ENCODE results near the gene TENT5A.
A peak's percentile ranks its signal among the peaks of the same experiment; 100 is the strongest.

TENT5A gene

DNA sequence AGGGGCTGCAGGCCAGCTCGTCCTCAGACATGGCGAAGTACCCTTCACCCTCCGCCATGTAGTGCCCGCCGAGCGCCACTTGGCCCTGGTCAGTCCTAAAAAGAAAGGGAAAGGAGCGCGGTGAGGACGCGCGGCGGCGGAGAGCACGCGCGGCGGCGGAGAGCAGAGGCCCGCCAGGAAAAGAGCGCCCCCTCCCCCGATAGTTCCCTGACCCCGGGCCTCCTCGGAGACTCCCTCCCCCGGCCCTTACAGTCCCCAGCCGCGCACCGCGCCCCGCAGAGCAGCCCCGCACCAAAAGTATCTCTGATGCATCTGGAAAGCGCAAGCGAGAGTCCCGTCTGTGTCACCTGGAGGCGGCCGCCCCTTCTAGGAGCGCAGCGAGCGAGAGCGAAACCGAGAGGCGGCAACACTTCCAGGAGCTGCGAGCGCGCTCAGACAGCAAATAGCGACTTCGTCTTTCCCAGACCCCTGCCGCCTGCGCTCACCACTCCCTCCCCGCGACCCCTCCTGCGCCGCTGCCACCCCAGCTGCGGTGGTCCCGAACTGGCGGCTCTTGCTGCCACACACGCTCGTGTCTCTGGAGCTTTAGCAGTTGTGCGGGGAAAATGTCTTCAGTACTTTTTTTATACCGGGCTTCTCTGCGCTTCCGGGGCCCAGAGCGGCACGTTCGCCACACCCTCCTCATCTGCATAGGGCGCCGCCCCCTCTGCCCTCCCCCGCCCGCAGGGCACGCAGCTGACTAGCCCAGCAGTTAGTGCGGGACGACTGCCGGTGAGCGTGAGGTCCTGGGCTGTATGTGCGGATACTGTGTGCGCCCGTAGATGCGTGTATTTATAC, at the start of gene TENT5A:
Gene TENT5A (minus strand): TSS at position 598 of the 837 bp plus-strand sequence. CDS start 540 bp downstream, at position 58.
- ChIA-PET CTCF (interaction anchor here (0.6 to 1.8 kb wide), 12 partner anchors 9 to 1654 kb away, joined by 3 to 9 read pairs (median 3); no protein-coding TSS in a partner anchor), POLR2A (interaction anchor here (0.6 to 2.4 kb wide), 22 partner anchors 13 to 512 kb away, joined by 3 to 23 read pairs (median 4); no protein-coding TSS in a partner anchor)
- Histone ChIP-seq H3K36me3 (ENCODE audit: control insufficient read depth in 2 of 2, insufficient read depth in 1 of 2, low read length in 2 of 2) (peaks cover 0 to 19% of the 10 kb centered on the region in 2 experiments; a peak in 1 of 3 replicates), H3K27ac (ENCODE audit: extremely low read depth, low read depth, low read length) (peak within 1 kb of the TSS; percentile 72), H3K4me3 (ENCODE audit: low read depth, low read length) (peak within 1 kb of the TSS; percentile 95), H3K9me3 (ENCODE audit: control insufficient read depth, insufficient read depth, low read depth, low read length) (no peaks in the 10 kb centered on the region), H3K4me1 (ENCODE audit: control insufficient read depth, insufficient read depth, low read length) (peaks cover 2% of the 10 kb centered on the region; the same call in 1 of the 2 replicates)
- TF ChIP-seq ZNF433 (tag by site-specific recombination; IDR thresholded peaks at IDR 0.05; ENCODE audit: low read depth) (no peak), REPIN1 (tag by site-specific recombination; IDR thresholded peaks at IDR 0.05; ENCODE audit: low read depth) (no peak), ZBTB48 (tag by site-specific recombination; IDR thresholded peaks at IDR 0.05) (peak; percentile 30; the same call in 1 of the 2 replicates), ZNF664 (tag by site-specific recombination; IDR thresholded peaks at IDR 0.05) (no peak), ZNF423 (tag by site-specific recombination; IDR thresholded peaks at IDR 0.05) (no peak), ZEB2 (tag by site-specific recombination; IDR thresholded peaks at IDR 0.05) (peak; percentile 21; the same call in 1 of the 2 replicates), ZNF701 (tag by site-specific recombination; IDR thresholded peaks at IDR 0.05) (no peak), ZBTB8A (tag by site-specific recombination; IDR thresholded peaks at IDR 0.05) (no peak), ZNF19 (tag by site-specific recombination; IDR thresholded peaks at IDR 0.05; ENCODE audit: low read depth) (no peak), ZNF239 (tag by site-specific recombination; IDR thresholded peaks at IDR 0.05) (no peak), ZNF660 (tag by site-specific recombination; IDR thresholded peaks at IDR 0.05) (peak; percentile 11; the same call in 1 of the 2 replicates), SCRT2 (tag by site-specific recombination; IDR thresholded peaks at IDR 0.05) (no peak), SALL2 (tag by site-specific recombination; IDR thresholded peaks at IDR 0.05; ENCODE audit: borderline replicate concordance) (no peak), OVOL3 (tag by site-specific recombination; IDR thresholded peaks at IDR 0.05) (no peak), ZNF311 (tag by site-specific recombination; IDR thresholded peaks at IDR 0.05; ENCODE audit: borderline replicate concordance) (no peak), ZNF223 (tag by site-specific recombination; IDR thresholded peaks at IDR 0.05) (no peak), ZNF341 (tag by site-specific recombination; IDR thresholded peaks at IDR 0.05; ENCODE audit: low read depth) (no peak), MZF1 (tag by site-specific recombination; IDR thresholded peaks at IDR 0.05; ENCODE audit: borderline replicate concordance) (no peak), SP3 (tag by site-specific recombination; IDR thresholded peaks at IDR 0.05) (peak; percentile 57), PRDM1 (tag by site-specific recombination; IDR thresholded peaks at IDR 0.05) (peak; percentile 89)
- TF ChIP-seq, protein P1, sequence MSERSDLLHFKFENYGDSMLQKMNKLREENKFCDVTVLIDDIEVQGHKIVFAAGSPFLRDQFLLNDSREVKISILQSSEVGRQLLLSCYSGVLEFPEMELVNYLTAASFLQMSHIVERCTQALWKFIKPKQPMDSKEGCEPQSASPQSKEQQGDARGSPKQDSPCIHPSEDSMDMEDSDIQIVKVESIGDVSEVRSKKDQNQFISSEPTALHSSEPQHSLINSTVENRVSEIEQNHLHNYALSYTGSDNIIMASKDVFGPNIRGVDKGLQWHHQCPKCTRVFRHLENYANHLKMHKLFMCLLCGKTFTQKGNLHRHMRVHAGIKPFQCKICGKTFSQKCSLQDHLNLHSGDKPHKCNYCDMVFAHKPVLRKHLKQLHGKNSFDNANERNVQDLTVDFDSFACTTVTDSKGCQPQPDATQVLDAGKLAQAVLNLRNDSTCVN (tag by site-specific recombination; optimal IDR thresholded peaks at IDR 0.05) = peak; percentile 86
- TF ChIP-seq, protein P2, sequence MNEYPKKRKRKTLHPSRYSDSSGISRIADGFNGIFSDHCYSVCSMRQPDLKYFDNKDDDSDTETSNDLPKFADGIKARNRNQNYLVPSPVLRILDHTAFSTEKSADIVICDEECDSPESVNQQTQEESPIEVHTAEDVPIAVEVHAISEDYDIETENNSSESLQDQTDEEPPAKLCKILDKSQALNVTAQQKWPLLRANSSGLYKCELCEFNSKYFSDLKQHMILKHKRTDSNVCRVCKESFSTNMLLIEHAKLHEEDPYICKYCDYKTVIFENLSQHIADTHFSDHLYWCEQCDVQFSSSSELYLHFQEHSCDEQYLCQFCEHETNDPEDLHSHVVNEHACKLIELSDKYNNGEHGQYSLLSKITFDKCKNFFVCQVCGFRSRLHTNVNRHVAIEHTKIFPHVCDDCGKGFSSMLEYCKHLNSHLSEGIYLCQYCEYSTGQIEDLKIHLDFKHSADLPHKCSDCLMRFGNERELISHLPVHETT (tag by site-specific recombination; IDR thresholded peaks at IDR 0.05) = no peak
- TF ChIP-seq, protein P3, sequence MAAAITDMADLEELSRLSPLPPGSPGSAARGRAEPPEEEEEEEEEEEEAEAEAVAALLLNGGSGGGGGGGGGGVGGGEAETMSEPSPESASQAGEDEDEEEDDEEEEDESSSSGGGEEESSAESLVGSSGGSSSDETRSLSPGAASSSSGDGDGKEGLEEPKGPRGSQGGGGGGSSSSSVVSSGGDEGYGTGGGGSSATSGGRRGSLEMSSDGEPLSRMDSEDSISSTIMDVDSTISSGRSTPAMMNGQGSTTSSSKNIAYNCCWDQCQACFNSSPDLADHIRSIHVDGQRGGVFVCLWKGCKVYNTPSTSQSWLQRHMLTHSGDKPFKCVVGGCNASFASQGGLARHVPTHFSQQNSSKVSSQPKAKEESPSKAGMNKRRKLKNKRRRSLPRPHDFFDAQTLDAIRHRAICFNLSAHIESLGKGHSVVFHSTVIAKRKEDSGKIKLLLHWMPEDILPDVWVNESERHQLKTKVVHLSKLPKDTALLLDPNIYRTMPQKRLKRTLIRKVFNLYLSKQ (tag by site-specific recombination; IDR thresholded peaks at IDR 0.05; ENCODE audit: borderline replicate concordance) = no peak
- TF ChIP-seq, protein P4, sequence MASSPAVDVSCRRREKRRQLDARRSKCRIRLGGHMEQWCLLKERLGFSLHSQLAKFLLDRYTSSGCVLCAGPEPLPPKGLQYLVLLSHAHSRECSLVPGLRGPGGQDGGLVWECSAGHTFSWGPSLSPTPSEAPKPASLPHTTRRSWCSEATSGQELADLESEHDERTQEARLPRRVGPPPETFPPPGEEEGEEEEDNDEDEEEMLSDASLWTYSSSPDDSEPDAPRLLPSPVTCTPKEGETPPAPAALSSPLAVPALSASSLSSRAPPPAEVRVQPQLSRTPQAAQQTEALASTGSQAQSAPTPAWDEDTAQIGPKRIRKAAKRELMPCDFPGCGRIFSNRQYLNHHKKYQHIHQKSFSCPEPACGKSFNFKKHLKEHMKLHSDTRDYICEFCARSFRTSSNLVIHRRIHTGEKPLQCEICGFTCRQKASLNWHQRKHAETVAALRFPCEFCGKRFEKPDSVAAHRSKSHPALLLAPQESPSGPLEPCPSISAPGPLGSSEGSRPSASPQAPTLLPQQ (tag by site-specific recombination; IDR thresholded peaks at IDR 0.05) = no peak; the same call in 1 of the 2 replicates
- TF ChIP-seq, protein P5, sequence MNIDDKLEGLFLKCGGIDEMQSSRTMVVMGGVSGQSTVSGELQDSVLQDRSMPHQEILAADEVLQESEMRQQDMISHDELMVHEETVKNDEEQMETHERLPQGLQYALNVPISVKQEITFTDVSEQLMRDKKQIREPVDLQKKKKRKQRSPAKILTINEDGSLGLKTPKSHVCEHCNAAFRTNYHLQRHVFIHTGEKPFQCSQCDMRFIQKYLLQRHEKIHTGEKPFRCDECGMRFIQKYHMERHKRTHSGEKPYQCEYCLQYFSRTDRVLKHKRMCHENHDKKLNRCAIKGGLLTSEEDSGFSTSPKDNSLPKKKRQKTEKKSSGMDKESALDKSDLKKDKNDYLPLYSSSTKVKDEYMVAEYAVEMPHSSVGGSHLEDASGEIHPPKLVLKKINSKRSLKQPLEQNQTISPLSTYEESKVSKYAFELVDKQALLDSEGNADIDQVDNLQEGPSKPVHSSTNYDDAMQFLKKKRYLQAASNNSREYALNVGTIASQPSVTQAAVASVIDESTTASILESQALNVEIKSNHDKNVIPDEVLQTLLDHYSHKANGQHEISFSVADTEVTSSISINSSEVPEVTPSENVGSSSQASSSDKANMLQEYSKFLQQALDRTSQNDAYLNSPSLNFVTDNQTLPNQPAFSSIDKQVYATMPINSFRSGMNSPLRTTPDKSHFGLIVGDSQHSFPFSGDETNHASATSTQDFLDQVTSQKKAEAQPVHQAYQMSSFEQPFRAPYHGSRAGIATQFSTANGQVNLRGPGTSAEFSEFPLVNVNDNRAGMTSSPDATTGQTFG (tag by site-specific recombination; IDR thresholded peaks at IDR 0.05; ENCODE audit: borderline replicate concordance) = no peak
- TF ChIP-seq, protein P6, sequence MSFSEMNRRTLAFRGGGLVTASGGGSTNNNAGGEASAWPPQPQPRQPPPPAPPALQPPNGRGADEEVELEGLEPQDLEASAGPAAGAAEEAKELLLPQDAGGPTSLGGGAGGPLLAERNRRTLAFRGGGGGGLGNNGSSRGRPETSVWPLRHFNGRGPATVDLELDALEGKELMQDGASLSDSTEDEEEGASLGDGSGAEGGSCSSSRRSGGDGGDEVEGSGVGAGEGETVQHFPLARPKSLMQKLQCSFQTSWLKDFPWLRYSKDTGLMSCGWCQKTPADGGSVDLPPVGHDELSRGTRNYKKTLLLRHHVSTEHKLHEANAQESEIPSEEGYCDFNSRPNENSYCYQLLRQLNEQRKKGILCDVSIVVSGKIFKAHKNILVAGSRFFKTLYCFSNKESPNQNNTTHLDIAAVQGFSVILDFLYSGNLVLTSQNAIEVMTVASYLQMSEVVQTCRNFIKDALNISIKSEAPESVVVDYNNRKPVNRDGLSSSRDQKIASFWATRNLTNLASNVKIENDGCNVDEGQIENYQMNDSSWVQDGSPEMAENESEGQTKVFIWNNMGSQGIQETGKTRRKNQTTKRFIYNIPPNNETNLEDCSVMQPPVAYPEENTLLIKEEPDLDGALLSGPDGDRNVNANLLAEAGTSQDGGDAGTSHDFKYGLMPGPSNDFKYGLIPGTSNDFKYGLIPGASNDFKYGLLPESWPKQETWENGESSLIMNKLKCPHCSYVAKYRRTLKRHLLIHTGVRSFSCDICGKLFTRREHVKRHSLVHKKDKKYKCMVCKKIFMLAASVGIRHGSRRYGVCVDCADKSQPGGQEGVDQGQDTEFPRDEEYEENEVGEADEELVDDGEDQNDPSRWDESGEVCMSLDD (tag by site-specific recombination; IDR thresholded peaks at IDR 0.05) = peak; percentile 15; the same call in 1 of the 2 replicates
